ENCODE results near the gene VTI1A.

VTI1A gene

DNA sequence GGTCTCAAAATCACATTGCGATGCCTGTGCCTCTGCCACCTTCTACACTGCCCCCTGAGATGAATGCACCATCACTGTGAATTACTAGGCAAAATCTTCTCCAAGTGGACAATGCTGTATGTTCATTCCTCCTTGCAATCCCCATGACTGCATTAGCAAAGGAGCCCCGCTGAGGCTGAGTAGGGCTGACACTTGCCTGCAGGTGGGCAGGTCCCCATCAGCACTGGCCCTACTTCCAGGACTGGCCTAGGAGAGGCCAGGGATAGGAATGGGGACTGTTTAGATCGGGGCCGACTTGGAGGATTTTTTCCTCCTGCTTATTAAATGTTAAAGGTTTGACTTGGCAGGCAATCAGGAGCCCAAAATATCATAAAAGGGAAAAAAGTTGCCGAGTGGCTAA is 376.0 kb downstream of the VTI1A start:
- TF ChIP-seq, protein P1, sequence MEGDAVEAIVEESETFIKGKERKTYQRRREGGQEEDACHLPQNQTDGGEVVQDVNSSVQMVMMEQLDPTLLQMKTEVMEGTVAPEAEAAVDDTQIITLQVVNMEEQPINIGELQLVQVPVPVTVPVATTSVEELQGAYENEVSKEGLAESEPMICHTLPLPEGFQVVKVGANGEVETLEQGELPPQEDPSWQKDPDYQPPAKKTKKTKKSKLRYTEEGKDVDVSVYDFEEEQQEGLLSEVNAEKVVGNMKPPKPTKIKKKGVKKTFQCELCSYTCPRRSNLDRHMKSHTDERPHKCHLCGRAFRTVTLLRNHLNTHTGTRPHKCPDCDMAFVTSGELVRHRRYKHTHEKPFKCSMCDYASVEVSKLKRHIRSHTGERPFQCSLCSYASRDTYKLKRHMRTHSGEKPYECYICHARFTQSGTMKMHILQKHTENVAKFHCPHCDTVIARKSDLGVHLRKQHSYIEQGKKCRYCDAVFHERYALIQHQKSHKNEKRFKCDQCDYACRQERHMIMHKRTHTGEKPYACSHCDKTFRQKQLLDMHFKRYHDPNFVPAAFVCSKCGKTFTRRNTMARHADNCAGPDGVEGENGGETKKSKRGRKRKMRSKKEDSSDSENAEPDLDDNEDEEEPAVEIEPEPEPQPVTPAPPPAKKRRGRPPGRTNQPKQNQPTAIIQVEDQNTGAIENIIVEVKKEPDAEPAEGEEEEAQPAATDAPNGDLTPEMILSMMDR (IDR thresholded peaks at IDR 0.05; ENCODE audit: low read depth, low read length) = no peak
- no peak for TF ChIP-seq POLR2A (IDR thresholded peaks at IDR 0.05; ENCODE audit: extremely low read depth, insufficient read length)
- TF ChIP-seq MYC (IDR thresholded peaks at IDR 0.05; ENCODE audit: low read depth, low read length) = no peak
- DNase-seq (ENCODE audit: low read depth) = no peak
- H3K4me3 ChIP-seq (ENCODE audit: low read depth, low read length) = no peak overlapping the region

DNA sequence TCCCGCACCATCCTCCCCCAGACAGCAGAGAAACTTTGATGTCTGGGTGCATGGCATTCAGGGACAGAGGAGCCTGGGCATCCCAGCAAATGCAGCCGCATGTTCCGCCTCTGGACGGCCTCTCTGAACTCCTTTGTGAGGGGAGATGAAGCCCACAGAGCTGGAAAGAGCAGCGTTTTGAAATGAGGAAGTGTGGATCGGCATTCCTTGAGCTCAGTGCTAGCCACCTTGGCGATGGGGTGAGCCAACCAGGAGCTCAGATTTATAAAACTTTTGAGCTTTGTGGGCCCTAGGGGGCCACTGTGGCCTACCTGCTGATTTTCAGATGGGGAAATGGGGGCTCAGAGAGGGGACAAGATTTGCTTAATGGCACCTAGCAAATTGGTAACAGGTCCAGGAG is 376.6 kb downstream of the VTI1A start:
- TF ChIP-seq, protein P1 (IDR thresholded peaks at IDR 0.05; ENCODE audit: low read depth, low read length) = no peak
- no peak for TF ChIP-seq MYC (IDR thresholded peaks at IDR 0.05; ENCODE audit: low read depth, low read length)
- TF ChIP-seq, protein P2, sequence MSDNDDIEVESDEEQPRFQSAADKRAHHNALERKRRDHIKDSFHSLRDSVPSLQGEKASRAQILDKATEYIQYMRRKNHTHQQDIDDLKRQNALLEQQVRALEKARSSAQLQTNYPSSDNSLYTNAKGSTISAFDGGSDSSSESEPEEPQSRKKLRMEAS (IDR thresholded peaks at IDR 0.05; ENCODE audit: low read depth, low read length) = no peak
- no peak for TF ChIP-seq POLR2A (IDR thresholded peaks at IDR 0.05; ENCODE audit: extremely low read depth, insufficient read length)
- DNase-seq (ENCODE audit: low read depth) = no peak
- H3K4me3 ChIP-seq (ENCODE audit: low read depth, low read length) = no peak overlapping the region

DNA sequence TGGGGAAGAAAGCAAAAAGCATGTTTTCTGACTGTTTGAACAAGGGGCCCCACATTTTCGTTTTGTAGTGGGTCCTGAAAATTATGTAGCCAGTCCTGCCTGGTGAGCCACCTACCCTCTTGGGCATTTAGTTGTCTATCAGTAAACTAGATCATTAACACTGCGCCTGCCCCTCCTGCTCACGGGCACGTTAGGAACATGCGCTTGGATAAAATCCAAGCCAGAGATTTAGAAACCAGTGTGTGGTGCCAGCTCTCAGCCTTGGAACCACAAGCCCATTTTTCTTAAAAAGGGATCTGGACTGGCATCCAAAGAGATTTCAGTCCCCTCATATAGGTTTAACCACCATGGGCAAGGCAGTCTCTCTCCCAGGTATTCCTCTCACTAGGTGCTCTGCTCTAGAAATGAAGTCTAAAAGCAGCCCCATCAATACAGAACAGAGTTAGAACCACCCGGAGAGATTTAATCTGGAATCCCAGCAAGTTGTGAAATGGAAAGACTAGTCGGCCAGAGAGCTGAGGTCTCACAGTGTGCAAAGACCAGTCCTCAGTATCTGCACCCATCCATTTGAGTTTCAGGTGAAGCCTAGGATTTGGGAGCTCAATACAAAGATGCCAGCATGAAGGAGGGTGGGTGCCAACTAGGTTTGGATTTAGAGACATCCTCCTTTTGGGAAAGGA is 379.1 kb downstream of the VTI1A start:
- DNase-seq (ENCODE audit: low read depth) = no peak
- TF ChIP-seq, protein P2 (IDR thresholded peaks at IDR 0.05; ENCODE audit: low read depth, low read length) = no peak
- TF ChIP-seq, protein P1 (IDR thresholded peaks at IDR 0.05; ENCODE audit: low read depth, low read length) = no peak
- no peak for TF ChIP-seq MYC (IDR thresholded peaks at IDR 0.05; ENCODE audit: low read depth, low read length)
- no peak for TF ChIP-seq POLR2A (IDR thresholded peaks at IDR 0.05; ENCODE audit: extremely low read depth, insufficient read length)
- H3K4me3 ChIP-seq (ENCODE audit: low read depth, low read length) = no peak overlapping the region

DNA sequence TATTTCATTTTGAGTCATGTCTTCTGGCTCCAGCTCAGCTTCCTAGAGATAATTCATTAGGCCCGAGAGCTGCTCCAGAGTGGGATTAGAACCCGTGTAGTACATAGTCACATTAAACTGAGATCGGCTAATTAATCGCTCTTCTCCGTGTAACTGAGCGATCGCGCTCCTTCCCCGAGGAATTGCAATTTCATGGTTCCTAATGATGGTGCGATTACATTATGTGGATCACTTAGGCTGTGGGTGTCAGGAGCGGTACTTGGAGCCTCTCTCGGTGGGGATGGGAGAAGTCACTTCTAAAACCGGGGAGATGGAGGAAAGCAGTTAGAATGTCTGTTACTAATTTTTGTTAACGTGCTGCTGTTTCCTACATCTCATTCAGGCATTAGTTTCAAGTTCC is 380.1 kb downstream of the VTI1A start:
- no peak overlapping the region for H3K4me3 ChIP-seq (ENCODE audit: low read depth, low read length)
- TF ChIP-seq, protein P2 (IDR thresholded peaks at IDR 0.05; ENCODE audit: low read depth, low read length) = no peak
- TF ChIP-seq MYC (IDR thresholded peaks at IDR 0.05; ENCODE audit: low read depth, low read length) (no peak), POLR2A (IDR thresholded peaks at IDR 0.05; ENCODE audit: extremely low read depth, insufficient read length) (no peak)
- TF ChIP-seq, protein P1 (IDR thresholded peaks at IDR 0.05; ENCODE audit: low read depth, low read length) = no peak
- no peak for DNase-seq (ENCODE audit: low read depth)

DNA sequence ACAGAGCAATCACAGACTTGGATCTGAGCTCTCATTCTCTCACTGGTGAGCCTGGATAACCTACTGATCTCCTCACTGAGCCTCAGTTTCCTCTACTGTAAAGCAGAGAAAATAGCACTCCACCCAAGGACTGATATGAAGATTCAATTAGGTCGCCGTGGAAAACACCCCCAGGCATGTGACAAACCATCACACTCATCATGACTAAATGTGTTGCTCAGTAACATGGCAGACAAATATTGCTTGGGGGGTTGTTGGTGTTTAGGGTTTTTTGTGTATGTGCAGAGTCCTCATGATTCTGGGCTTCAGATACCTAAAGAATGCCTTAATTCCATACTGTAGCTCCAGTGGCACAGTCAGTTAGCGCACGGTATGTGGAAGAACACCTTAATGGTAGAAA is 380.9 kb downstream of the VTI1A start:
- H3K4me3 ChIP-seq (ENCODE audit: low read depth, low read length) = no peak overlapping the region
- no peak for DNase-seq (ENCODE audit: low read depth)
- no peak for TF ChIP-seq POLR2A (IDR thresholded peaks at IDR 0.05; ENCODE audit: extremely low read depth, insufficient read length)
- no peak for TF ChIP-seq MYC (IDR thresholded peaks at IDR 0.05; ENCODE audit: low read depth, low read length)
- TF ChIP-seq, protein P1 (IDR thresholded peaks at IDR 0.05; ENCODE audit: low read depth, low read length) = no peak
- TF ChIP-seq, protein P2 (IDR thresholded peaks at IDR 0.05; ENCODE audit: low read depth, low read length) = no peak

All from NB4 (cell line).